Mononuclear cell (primary cell): Measurements from ENCODE around the gene INPP5A. TPM values are rescaled to one million over a fixed set of nuclear protein-coding genes. Genes with fewer than 3 reads are reported as not detected.

Experiments
- H3K27me3 ChIP-seq: 2 replicates; pipeline ENCODE4 v1.6.0; 2011; ENCODE audit warnings: low read length, control low read depth; ENCODE audit not compliant: insufficient read depth
- H3K4me1 ChIP-seq: 2 replicates; pipeline ENCODE4 v1.5.1; 2011; ENCODE audit warnings: mild to moderate bottlenecking, low read length, control low read depth; ENCODE audit not compliant: insufficient read depth
- H3K4me3 ChIP-seq: 2 replicates; pipeline ENCODE4 v1.5.1; 2011; ENCODE audit warnings: mild to moderate bottlenecking, low read length, moderate library complexity
- H3K9me3 ChIP-seq: 2 replicates; pipeline ENCODE4 v1.5.1; 2011; ENCODE audit warnings: low read depth, mild to moderate bottlenecking, control low read depth, low read length
- total RNA-seq: library from RNA; depleted of rRNA; stranded (reverse); fragments of >200 nt; gene quantifications from one replicate; pipeline ENCODE4 v1.2.3, GENCODE V29; 2012

The INPP5A gene
- total RNA-seq, 1 donor: 18.6 TPM

- no peaks in the 10 kb centered on the region for H3K27me3 ChIP-seq
- H3K4me1 ChIP-seq: peaks cover 23% of the 10 kb centered on the region
- H3K9me3 ChIP-seq: no peaks in the 10 kb centered on the region
- H3K4me3 ChIP-seq: no peak overlapping the region
These were observed 90.3 kb downstream of the INPP5A start for GRCh38 chr10:132627666-132628531.

- no peaks in the 10 kb centered on the region for H3K27me3 ChIP-seq
- H3K4me1 ChIP-seq: peaks cover 23% of the 10 kb centered on the region
- no peak overlapping the region for H3K4me3 ChIP-seq
- H3K9me3 ChIP-seq: no peaks in the 10 kb centered on the region
These were observed 91.6 kb downstream of the INPP5A start for GRCh38 chr10:132628966-132629900.

GRCh38 chr10:132630156-132630555 is 92.6 kb downstream of the INPP5A start:
- Histone ChIP-seq H3K9me3 (no peaks in the 10 kb centered on the region), H3K27me3 (no peaks in the 10 kb centered on the region), H3K4me3 (no peak overlapping the region)

GRCh38 chr10:132630666-132631337 is 93.2 kb downstream of the INPP5A start:
- Histone ChIP-seq H3K4me3 (no peak overlapping the region), H3K27me3 (no peaks in the 10 kb centered on the region), H3K4me1 (peaks cover 17% of the 10 kb centered on the region), H3K9me3 (no peaks in the 10 kb centered on the region)

More at GRCh38 chr10:132630156-132630555, 92.6 kb downstream of the INPP5A start:
- peaks cover 21% of the 10 kb centered on the region for H3K4me1 ChIP-seq

- Histone ChIP-seq H3K4me3 (no peak overlapping the region), H3K4me1 (peaks cover 17% of the 10 kb centered on the region), H3K9me3 (no peaks in the 10 kb centered on the region), H3K27me3 (no peaks in the 10 kb centered on the region)
These were observed 93.8 kb downstream of the INPP5A start for GRCh38 chr10:132631338-132631735.

GRCh38 chr10:132632091-132632561 is 94.5 kb downstream of the INPP5A start:
- H3K4me1 ChIP-seq: peaks cover 17% of the 10 kb centered on the region
- H3K4me3 ChIP-seq: no peak overlapping the region
- H3K27me3 ChIP-seq: no peaks in the 10 kb centered on the region
- H3K9me3 ChIP-seq: no peaks in the 10 kb centered on the region

- H3K4me1 ChIP-seq: peaks cover 17% of the 10 kb centered on the region
- no peaks in the 10 kb centered on the region for H3K9me3 ChIP-seq
- H3K27me3 ChIP-seq: no peaks in the 10 kb centered on the region
These were observed 95.5 kb downstream of the INPP5A start for GRCh38 chr10:132632851-132633684.

GRCh38 chr10:132634241-132634946 is 96.8 kb downstream of the INPP5A start:
- no peak overlapping the region for H3K4me3 ChIP-seq
- peaks cover 11% of the 10 kb centered on the region for H3K4me1 ChIP-seq
- no peaks in the 10 kb centered on the region for H3K27me3 ChIP-seq
- no peaks in the 10 kb centered on the region for H3K9me3 ChIP-seq

More at GRCh38 chr10:132632851-132633684, 95.5 kb downstream of the INPP5A start:
- H3K4me3 ChIP-seq: no peak overlapping the region

GRCh38 chr10:132634947-132635271 is 97.3 kb downstream of the INPP5A start:
- Histone ChIP-seq H3K4me3 (no peak overlapping the region), H3K27me3 (no peaks in the 10 kb centered on the region), H3K9me3 (no peaks in the 10 kb centered on the region), H3K4me1 (peaks cover 9% of the 10 kb centered on the region)

GRCh38 chr10:132636358-132636757 is 98.8 kb downstream of the INPP5A start:
- H3K9me3 ChIP-seq: no peaks in the 10 kb centered on the region
- no peak overlapping the region for H3K4me3 ChIP-seq
- peaks cover 9% of the 10 kb centered on the region for H3K4me1 ChIP-seq
- H3K27me3 ChIP-seq: no peaks in the 10 kb centered on the region

GRCh38 chr10:132637477-132638129 is 100.0 kb downstream of the INPP5A start:
- Histone ChIP-seq H3K4me3 (no peak overlapping the region), H3K27me3 (no peaks in the 10 kb centered on the region), H3K9me3 (no peaks in the 10 kb centered on the region), H3K4me1 (peaks cover 9% of the 10 kb centered on the region)

- Histone ChIP-seq H3K27me3 (no peaks in the 10 kb centered on the region), H3K9me3 (no peaks in the 10 kb centered on the region), H3K4me3 (no peak overlapping the region), H3K4me1 (peaks cover 9% of the 10 kb centered on the region)
These were observed 100.5 kb downstream of the INPP5A start for GRCh38 chr10:132638130-132638515.

- Histone ChIP-seq H3K27me3 (no peaks in the 10 kb centered on the region), H3K4me3 (no peak overlapping the region), H3K9me3 (no peaks in the 10 kb centered on the region), H3K4me1 (peaks cover 9% of the 10 kb centered on the region)
These were observed 101.9 kb downstream of the INPP5A start for GRCh38 chr10:132639470-132639869.
